HG03064 (cell line): ENCODE results near the gene NELFCD.
"Not testable (repeated sequence)": the region's sequence is repeated elsewhere in the genome, so short reads cannot be mapped to it uniquely, and the experiment has no call there.

Experiments
- ATAC-seq: cut with Tn5 transposase; IDR thresholded peaks from one replicate; pipeline ENCODE4 v1.9.1; 2021; ENCODE audit warnings: low read depth; ENCODE audit not compliant: unreplicated experiment

Gene NELFCD

GRCh38 chr20:58980711-58981627 lies at the start of gene NELFCD:
Gene NELFCD, plus strand, starts transcription at chr20:58981256. Its CDS starts 54 bp downstream, at chr20:58981310.
- ATAC-seq = peak; percentile 56

DNA sequence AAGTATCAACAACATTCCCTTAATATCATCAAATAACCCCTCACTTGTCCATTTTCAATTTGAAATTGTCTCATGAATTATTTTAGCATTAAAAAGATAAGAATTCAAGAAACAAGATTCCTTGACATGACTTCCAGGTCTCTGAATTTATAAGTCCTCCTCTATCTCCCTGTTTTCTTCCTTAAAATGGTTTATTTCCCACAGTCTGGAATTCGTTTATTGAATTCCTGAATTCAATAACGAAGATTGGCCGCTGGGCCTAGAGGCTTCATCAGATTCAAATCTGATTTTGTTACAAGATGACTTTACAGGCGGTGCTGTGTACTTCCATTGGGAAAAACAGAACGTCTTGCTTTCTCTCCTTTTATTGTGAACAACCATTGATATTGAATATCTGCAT lies 48.9 kb upstream of the NELFCD start:
- no peak for ATAC-seq

GRCh38 chr20:58938078-58938477 lies 43.0 kb upstream of the NELFCD start:
- no peak for ATAC-seq

DNA sequence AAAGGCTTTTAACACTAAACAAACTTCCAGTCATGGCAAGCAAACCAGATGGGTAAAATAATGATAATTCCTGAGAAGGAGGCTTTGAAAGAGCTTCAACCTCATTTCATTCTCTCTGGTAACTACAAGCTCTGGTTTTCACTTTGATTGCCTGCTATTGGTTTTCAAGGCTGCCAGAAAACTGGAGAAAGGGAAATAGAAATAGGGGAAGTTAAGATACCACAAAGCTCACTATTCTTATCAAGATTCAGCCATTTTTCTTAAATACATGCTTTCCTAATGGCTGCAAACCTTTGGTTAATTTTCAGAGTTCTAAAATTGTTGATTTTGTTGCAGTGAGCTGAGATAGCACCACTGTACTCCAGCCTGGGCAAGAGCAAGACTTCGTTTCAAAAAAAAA lies 42.5 kb upstream of the NELFCD start:
- ATAC-seq = no peak

DNA sequence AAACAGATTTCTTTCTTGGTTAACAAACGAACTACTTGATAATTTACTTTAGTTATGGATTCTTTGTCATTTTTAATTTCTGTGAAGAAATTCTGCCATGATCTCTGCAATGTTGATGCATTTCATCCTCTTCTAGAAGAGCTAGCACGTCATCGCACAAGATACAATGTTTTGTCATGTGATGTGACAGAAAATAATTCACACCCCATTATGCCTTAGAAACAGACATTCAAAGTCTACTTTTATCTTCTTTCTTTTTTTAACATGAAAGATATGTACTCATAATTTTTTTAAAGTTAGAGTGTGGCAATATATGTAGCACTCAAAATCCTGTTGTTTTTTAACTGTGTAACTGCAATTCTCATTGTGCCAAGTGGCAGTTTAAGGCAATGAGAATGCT lies 39.6 kb upstream of the NELFCD start:
- ATAC-seq = no peak

DNA sequence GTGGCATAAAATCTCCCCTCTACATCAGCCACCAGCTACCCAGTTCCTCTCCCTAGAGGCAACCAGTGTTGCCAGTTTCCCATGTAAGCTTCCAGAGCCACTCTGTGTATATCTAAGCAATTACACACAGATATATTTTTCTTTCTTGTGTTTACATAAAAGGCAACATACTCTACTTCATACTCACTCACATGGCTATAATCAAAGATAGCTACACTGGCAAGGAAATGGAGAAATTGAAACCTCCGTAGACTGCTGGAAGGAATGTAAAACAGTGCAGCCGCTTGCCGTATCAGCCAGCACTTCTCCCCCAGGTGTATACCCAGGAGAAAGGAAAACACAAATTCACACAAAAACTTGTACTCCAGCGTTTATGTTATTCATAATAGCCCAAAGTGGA lies 38.5 kb upstream of the NELFCD start:
- no peak for ATAC-seq

DNA sequence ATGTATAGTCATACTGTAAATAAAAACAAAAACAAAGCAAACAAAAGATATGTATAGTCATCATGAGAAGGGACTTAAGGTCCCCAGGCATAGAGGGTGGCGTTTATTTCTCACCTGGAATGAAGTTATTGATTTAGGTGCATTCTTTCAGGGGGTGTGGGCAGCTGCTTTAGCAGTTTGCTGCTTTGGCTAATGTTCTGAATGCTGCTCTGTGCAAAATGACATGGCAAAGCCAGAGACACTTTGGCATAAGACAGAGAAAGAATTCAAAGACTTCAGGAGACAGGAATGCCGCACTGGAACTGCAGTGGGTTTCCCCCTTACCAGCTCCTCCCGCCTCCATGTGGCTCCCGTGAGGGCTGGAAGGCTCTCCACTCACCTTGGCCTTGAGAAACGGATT lies 36.4 kb upstream of the NELFCD start:
- no peak for ATAC-seq

- no peak for ATAC-seq
Observed at GRCh38 chr20:58945965-58946631, 35.0 kb upstream of the NELFCD start.

- ATAC-seq = not testable (repeated sequence)
Observed at GRCh38 chr20:58947797-58948388, 33.2 kb upstream of the NELFCD start.

GRCh38 chr20:58950603-58951002 lies 30.5 kb upstream of the NELFCD start:
- ATAC-seq = no peak

DNA sequence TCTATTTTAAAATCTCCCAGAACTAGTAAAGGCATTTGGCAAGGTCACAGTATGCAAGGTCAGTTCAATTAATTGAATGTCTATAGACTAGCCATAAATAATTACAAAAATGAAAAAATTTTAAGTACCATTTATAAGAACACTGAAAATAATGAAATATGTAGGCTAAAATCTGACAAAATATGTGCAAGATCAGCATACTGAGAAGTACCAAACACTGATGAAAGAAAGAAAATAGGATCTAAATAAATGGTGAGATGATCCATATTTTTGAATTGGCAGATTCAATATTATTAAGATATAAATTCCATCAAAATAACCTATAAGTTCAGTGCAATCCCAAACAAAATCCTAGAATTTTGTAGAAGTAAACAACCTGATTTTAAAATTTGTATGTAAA lies 28.0 kb upstream of the NELFCD start:
- ATAC-seq = no peak

DNA sequence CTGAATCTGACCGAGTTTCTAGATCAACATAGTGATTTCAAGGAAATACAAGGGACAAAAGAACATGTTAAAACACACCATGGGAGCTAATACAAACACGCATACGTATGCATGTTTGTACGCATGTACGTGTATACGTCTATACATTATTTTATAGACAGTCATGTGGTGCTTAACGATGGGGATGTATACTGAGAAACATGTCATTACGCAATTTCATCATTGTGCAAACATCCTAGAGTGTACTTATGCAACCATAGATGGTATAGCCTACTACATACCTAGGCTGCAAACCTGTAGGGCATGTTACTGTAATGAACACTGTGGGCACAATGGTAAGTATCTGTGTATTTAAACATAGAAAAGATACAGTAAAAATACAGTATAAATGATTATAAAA lies 25.0 kb upstream of the NELFCD start:
- ATAC-seq = no peak

GRCh38 chr20:58959652-58960051 lies 21.4 kb upstream of the NELFCD start:
- ATAC-seq = no peak

DNA sequence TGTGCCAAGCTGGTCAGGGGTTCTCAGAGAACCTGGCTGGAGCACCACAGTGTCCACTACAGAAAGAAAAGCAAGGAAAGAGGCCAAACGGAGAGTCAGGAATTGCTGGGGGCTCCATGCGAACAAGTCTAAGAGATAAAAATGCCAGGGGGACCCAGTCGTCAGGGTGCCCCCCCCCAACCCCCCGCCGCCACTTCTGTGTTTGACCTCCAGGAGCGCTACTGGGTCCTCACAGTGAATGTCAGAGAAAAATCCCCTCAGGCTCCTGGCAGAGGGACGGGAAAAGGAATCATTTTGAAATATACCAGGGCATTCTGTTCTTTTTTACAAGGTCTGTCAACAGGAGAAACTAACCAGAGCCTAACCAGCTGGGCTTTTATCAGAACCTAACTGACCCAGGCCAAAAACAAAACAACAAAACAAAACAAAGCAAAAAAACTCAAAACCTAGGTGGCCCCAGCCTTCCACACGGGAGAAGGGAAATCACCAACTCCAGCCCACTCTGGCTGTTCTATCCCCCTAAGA lies 17.9 kb upstream of the NELFCD start:
- ATAC-seq = no peak

DNA sequence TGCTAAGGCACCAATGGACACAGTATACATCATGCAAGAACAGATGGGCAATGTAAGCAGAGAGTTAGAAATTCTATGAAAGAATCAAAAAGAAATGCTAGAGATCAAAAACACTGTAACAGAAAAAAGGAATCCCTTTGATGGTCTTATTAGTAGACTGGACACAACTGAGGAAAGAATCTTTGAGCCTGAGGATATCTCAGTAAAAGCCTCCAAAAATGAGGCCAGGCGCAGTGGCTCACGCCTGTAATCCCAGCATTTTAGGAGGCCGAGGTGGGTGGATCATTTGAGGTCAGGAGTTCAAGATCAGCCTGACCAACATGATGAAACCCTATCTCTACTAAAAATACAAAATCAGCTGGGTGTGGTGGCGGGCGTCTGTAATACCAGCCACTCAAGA lies 17.1 kb upstream of the NELFCD start:
- ATAC-seq = not testable (repeated sequence)

- no peak for ATAC-seq
Observed at GRCh38 chr20:58965270-58966064, 15.6 kb upstream of the NELFCD start.

GRCh38 chr20:58967652-58968429 lies 13.2 kb upstream of the NELFCD start:
- ATAC-seq = no peak

DNA sequence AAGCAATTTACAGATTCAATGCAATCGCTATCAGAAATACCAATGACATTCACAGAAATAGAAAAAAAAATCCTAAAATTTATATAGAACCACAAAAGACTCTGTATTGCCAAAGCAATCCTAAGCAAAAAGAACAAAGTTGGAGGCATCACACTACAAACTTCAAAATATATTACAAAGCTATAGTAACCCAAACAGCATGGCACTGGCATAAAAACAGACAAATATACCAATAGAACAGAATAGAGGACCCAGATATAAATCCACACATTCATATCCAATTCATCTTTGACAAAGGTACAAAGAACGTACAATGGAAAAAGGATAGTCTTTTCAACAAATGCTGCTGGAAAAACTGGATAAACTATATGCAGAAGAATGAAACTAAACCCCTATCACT lies 11.6 kb upstream of the NELFCD start:
- no peak for ATAC-seq

- ATAC-seq = no peak
Observed at GRCh38 chr20:58970146-58970545, 10.9 kb upstream of the NELFCD start.

- no peak for ATAC-seq
Observed at GRCh38 chr20:58971429-58971828, 9.6 kb upstream of the NELFCD start.
